HG03175 (cell line): ENCODE results near the gene SF3B1.
"Not testable (repeated sequence)": the region's sequence is repeated elsewhere in the genome, so short reads cannot be mapped to it uniquely, and the experiment has no call there.

Experiments
- ATAC-seq: cut with Tn5 transposase; IDR thresholded peaks from one replicate; pipeline ENCODE4 v1.9.1; 2021; ENCODE audit warnings: mild to moderate bottlenecking, moderate library complexity; ENCODE audit not compliant: unreplicated experiment

The SF3B1 gene

GRCh38 chr2:197348721-197349360, 86.0 kb downstream of the SF3B1 start:
- no peak for ATAC-seq

GRCh38 chr2:197345846-197346370, 88.9 kb downstream of the SF3B1 start:
- ATAC-seq: no peak

- ATAC-seq: not testable (repeated sequence)
Observed at GRCh38 chr2:197343968-197344367, 90.9 kb downstream of the SF3B1 start.

- no peak for ATAC-seq
Observed at GRCh38 chr2:197340591-197340990, 94.2 kb downstream of the SF3B1 start.
